ENCODE measurements around the gene ARMS2.
A peak's percentile ranks its signal among the peaks of the same experiment; 100 is the strongest.

Gene ARMS2

DNA sequence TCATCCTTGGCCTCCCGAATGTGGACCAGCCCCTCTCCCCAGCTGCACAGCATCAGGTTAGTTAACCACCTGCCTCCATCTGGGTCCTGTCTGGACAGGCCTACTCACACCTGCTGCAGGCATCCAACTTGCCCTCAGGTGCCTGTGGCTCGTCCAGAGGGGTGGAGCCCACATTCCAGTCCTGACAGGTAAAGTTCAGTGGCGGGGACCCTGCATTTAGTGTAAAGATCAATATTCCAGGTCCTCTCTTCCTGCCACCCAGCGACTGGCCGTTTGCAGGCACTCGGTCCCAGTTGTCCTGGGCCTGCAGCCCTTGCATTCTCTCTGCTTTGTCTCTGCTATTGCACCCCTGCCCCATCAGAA lies 21.9 kb downstream of the ARMS2 start:
- H3K9ac ChIP-seq (ENCODE audit: low read length), result no peak overlapping the region
- H3K18ac ChIP-seq (ENCODE audit: low read length), result peak overlapping the region; percentile 16
- peaks cover 29% of the 10 kb centered on the region for H3K79me1 ChIP-seq (ENCODE audit: low read length)
- peaks cover 23 to 34% of the 10 kb centered on the region in 2 experiments for H3K4me1 ChIP-seq (ENCODE audit: control insufficient read depth in 1 of 2, insufficient read depth in 2 of 2, low read length in 2 of 2)
- H2AK5ac ChIP-seq (ENCODE audit: low read length), result no peak overlapping the region
- no peak overlapping the region for H3K4me3 ChIP-seq (ENCODE audit: low read depth, low read length)
- H3K14ac ChIP-seq (ENCODE audit: low read length), result peak overlapping the region; percentile 19
- H2AFZ ChIP-seq (ENCODE audit: insufficient read depth, low read length, poor library complexity), result no peak overlapping the region
- peak overlapping the region; percentile 69 for H4K91ac ChIP-seq (ENCODE audit: low read depth, low read length)
- no peaks in the 10 kb centered on the region for H3K27me3 ChIP-seq (ENCODE audit: insufficient read depth, low read length)
- H3K9me3 ChIP-seq (ENCODE audit: insufficient read depth, low read depth, low read length), result peaks cover 2% of the 10 kb centered on the region
- H3K27ac ChIP-seq (ENCODE audit: low read depth, low read length), result peak overlapping the region; percentile 80
- H3K4me2 ChIP-seq (ENCODE audit: low read length), result peak overlapping the region; percentile 49
- no CpG with 5 or more reads among the region's 6 CpGs for WGBS (ENCODE audit: extremely low coverage, insufficient coverage, insufficient read length)
- H2BK120ac ChIP-seq (ENCODE audit: insufficient read depth, low read length, poor library complexity), result peak overlapping the region; percentile 67
- no peaks in the 10 kb centered on the region for H3K79me2 ChIP-seq (ENCODE audit: control insufficient read depth, insufficient read depth, low read length, poor library complexity)
- peak overlapping the region; percentile 38 for H4K8ac ChIP-seq (ENCODE audit: low read depth, low read length)
- no peak overlapping the region for H4K12ac ChIP-seq (ENCODE audit: low read depth, low read length)
- DNase-seq, result peak in 1 of 2 donors; percentile 36
- no peak overlapping the region for H3K23ac ChIP-seq (ENCODE audit: low read length)
- H3K36me3 ChIP-seq (ENCODE audit: control insufficient read depth in 1 of 2, insufficient read depth in 2 of 2, low read length in 2 of 2), result peaks cover 0 to under 1% of the 10 kb centered on the region in 2 experiments
- H2BK5ac ChIP-seq (ENCODE audit: low read depth, low read length, poor library complexity), result peak overlapping the region; percentile 58
- peak overlapping the region; percentile 13 for H2BK12ac ChIP-seq (ENCODE audit: low read length)
- H3K4ac ChIP-seq (ENCODE audit: low read depth, low read length), result no peak overlapping the region

DNA sequence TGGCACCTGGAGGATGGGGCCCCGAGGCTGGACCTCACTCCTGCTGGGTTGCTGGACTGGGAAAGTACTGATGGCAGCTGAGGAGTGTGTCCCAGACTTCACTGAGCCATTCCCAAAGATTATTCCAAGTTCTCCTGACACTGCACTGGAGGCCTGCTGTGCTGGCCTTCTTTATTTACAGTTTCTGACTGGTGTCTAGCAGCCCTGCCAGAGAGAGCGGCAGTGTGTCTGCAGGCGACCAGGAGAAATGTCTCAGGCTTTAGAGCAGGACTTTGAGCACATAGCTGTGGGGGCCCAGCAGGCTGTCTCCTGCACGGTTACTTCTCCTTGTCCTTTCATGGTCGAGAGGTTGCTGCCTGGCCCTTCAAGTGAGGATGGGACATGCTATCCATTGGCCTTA lies 23.0 kb downstream of the ARMS2 start:
- no peak overlapping the region for H3K4me2 ChIP-seq (ENCODE audit: low read length)
- peak overlapping the region; percentile 74 for H2BK12ac ChIP-seq (ENCODE audit: low read length)
- peak overlapping the region; percentile 53 for H4K91ac ChIP-seq (ENCODE audit: low read depth, low read length)
- H2BK5ac ChIP-seq (ENCODE audit: low read depth, low read length, poor library complexity), result no peak overlapping the region
- peak overlapping the region; percentile 18 for H3K14ac ChIP-seq (ENCODE audit: low read length)
- H3K27me3 ChIP-seq (ENCODE audit: insufficient read depth, low read length), result no peaks in the 10 kb centered on the region
- H3K4ac ChIP-seq (ENCODE audit: low read depth, low read length), result peak overlapping the region; percentile 27
- peak overlapping the region; percentile 3 for H3K27ac ChIP-seq (ENCODE audit: low read depth, low read length)
- no peak overlapping the region for H3K18ac ChIP-seq (ENCODE audit: low read length)
- H2BK120ac ChIP-seq (ENCODE audit: insufficient read depth, low read length, poor library complexity), result peak overlapping the region; percentile 56
- no peak overlapping the region for H4K12ac ChIP-seq (ENCODE audit: low read depth, low read length)
- H3K79me1 ChIP-seq (ENCODE audit: low read length), result peaks cover 29% of the 10 kb centered on the region
- no CpG with 5 or more reads among the region's 5 CpGs for WGBS (ENCODE audit: extremely low coverage, insufficient coverage, insufficient read length)
- no peak overlapping the region for H2AFZ ChIP-seq (ENCODE audit: insufficient read depth, low read length, poor library complexity)
- H3K23ac ChIP-seq (ENCODE audit: low read length), result no peak overlapping the region
- H2AK5ac ChIP-seq (ENCODE audit: low read length), result peak overlapping the region; percentile 24
- peaks cover 0 to 3% of the 10 kb centered on the region in 2 experiments for H3K36me3 ChIP-seq (ENCODE audit: control insufficient read depth in 1 of 2, insufficient read depth in 2 of 2, low read length in 2 of 2)
- no peaks in the 10 kb centered on the region for H3K79me2 ChIP-seq (ENCODE audit: control insufficient read depth, insufficient read depth, low read length, poor library complexity)
- H3K4me1 ChIP-seq (ENCODE audit: control insufficient read depth in 1 of 2, insufficient read depth in 2 of 2, low read length in 2 of 2), result peaks cover 23 to 34% of the 10 kb centered on the region in 2 experiments
- no peak overlapping the region for H4K8ac ChIP-seq (ENCODE audit: low read depth, low read length)
- no peak overlapping the region for H3K9ac ChIP-seq (ENCODE audit: low read length)
- peaks cover 4% of the 10 kb centered on the region for H3K9me3 ChIP-seq (ENCODE audit: insufficient read depth, low read depth, low read length)
- no peak for DNase-seq
- no peak overlapping the region for H3K4me3 ChIP-seq (ENCODE audit: low read depth, low read length)

DNA sequence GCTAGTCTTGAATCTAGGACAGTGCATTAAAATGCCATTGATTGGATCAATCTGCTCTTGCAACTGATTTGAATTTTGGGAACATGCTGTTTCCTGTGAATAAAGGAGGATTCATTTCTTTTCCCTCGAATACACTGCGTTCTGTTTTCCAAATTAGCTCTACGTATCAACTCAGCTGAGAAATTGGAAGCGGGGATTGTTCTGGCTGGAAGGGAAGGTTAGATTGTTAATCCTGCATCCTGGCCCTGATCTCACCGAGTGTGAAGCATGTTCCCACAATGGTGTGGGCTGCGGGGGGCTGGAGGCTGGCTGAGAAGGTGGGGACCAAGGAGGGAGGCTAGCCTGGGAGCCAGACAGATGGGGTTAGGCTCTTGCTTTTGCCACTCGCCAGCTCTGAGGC lies 24.5 kb downstream of the ARMS2 start:
- H3K14ac ChIP-seq (ENCODE audit: low read length), result no peak overlapping the region
- peaks cover 29% of the 10 kb centered on the region for H3K79me1 ChIP-seq (ENCODE audit: low read length)
- no peak overlapping the region for H2BK5ac ChIP-seq (ENCODE audit: low read depth, low read length, poor library complexity)
- peak overlapping the region; percentile 47 for H3K18ac ChIP-seq (ENCODE audit: low read length)
- no peak overlapping the region for H3K4me2 ChIP-seq (ENCODE audit: low read length)
- no peak overlapping the region for H4K12ac ChIP-seq (ENCODE audit: low read depth, low read length)
- peaks cover 0 to 3% of the 10 kb centered on the region in 2 experiments for H3K36me3 ChIP-seq (ENCODE audit: control insufficient read depth in 1 of 2, insufficient read depth in 2 of 2, low read length in 2 of 2)
- no CpG with 5 or more reads among the region's 7 CpGs for WGBS (ENCODE audit: extremely low coverage, insufficient coverage, insufficient read length)
- no peak for DNase-seq
- H3K79me2 ChIP-seq (ENCODE audit: control insufficient read depth, insufficient read depth, low read length, poor library complexity), result no peaks in the 10 kb centered on the region
- peaks cover 21 to 32% of the 10 kb centered on the region in 2 experiments for H3K4me1 ChIP-seq (ENCODE audit: control insufficient read depth in 1 of 2, insufficient read depth in 2 of 2, low read length in 2 of 2)
- no peak overlapping the region for H3K9ac ChIP-seq (ENCODE audit: low read length)
- no peak overlapping the region for H3K4me3 ChIP-seq (ENCODE audit: low read depth, low read length)
- H2BK12ac ChIP-seq (ENCODE audit: low read length), result peak overlapping the region; percentile 88
- H3K27ac ChIP-seq (ENCODE audit: low read depth, low read length), result no peak overlapping the region
- no peak overlapping the region for H2AFZ ChIP-seq (ENCODE audit: insufficient read depth, low read length, poor library complexity)
- H3K4ac ChIP-seq (ENCODE audit: low read depth, low read length), result peak overlapping the region; percentile 64
- H4K91ac ChIP-seq (ENCODE audit: low read depth, low read length), result peak overlapping the region; percentile 75
- H2BK120ac ChIP-seq (ENCODE audit: insufficient read depth, low read length, poor library complexity), result peak overlapping the region; percentile 80
- peaks cover 4% of the 10 kb centered on the region for H3K9me3 ChIP-seq (ENCODE audit: insufficient read depth, low read depth, low read length)
- peak overlapping the region; percentile 52 for H4K8ac ChIP-seq (ENCODE audit: low read depth, low read length)
- H3K23ac ChIP-seq (ENCODE audit: low read length), result no peak overlapping the region
- H2AK5ac ChIP-seq (ENCODE audit: low read length), result no peak overlapping the region
- H3K27me3 ChIP-seq (ENCODE audit: insufficient read depth, low read length), result no peaks in the 10 kb centered on the region

DNA sequence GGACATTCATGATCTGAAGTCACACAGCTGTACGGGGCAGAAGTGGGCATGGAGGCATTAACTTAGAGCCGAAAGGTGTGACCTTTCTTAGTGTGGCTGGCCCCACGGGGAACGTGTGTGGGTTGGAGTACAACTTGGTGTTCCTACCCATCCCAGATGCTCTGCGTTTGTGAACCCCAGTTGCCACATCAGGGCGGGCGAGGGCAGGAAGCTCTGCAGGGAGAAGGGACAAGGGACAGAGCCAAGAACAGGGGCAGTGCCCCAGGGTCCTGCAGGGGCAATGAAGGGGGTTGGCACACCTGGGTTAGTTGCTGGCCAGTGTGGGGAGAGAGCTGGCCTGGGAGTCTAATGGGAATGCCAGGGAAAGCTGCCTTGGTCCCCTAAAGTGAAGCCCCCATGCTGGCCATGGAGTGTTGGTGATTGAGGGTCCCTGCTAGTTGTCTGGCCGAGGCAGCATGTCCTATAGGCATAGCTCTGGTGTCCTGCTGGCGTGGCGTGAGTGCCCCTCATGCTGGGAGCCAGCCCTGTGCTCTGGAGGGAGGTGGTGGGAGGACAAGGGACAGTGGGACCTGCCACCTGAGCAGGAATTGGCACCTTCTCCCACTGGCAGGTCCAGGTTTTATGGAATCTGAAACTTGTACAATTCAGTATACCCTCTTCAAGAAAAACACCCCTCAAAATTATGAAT lies 25.8 kb downstream of the ARMS2 start:
- Histone ChIP-seq H3K27me3 (ENCODE audit: insufficient read depth, low read length) (no peaks in the 10 kb centered on the region), H3K9me3 (ENCODE audit: insufficient read depth, low read depth, low read length) (peaks cover 4% of the 10 kb centered on the region), H3K18ac (ENCODE audit: low read length) (peak overlapping the region; percentile 21), H2BK5ac (ENCODE audit: low read depth, low read length, poor library complexity) (no peak overlapping the region), H4K12ac (ENCODE audit: low read depth, low read length) (no peak overlapping the region), H3K4me1 (ENCODE audit: control insufficient read depth in 1 of 2, insufficient read depth in 2 of 2, low read length in 2 of 2) (peaks cover 25 to 31% of the 10 kb centered on the region in 2 experiments), H3K36me3 (ENCODE audit: control insufficient read depth in 1 of 2, insufficient read depth in 2 of 2, low read length in 2 of 2) (peaks cover 0 to 3% of the 10 kb centered on the region in 2 experiments), H2AK5ac (ENCODE audit: low read length) (peak overlapping the region; percentile 34), H2BK120ac (ENCODE audit: insufficient read depth, low read length, poor library complexity) (no peak overlapping the region), H2AFZ (ENCODE audit: insufficient read depth, low read length, poor library complexity) (no peak overlapping the region), H3K23ac (ENCODE audit: low read length) (no peak overlapping the region), H3K79me1 (ENCODE audit: low read length) (peaks cover 28% of the 10 kb centered on the region), H3K4me2 (ENCODE audit: low read length) (no peak overlapping the region), H4K8ac (ENCODE audit: low read depth, low read length) (no peak overlapping the region), H3K4me3 (ENCODE audit: low read depth, low read length) (no peak overlapping the region), H3K27ac (ENCODE audit: low read depth, low read length) (no peak overlapping the region), H3K9ac (ENCODE audit: low read length) (no peak overlapping the region), H3K4ac (ENCODE audit: low read depth, low read length) (no peak overlapping the region), H3K14ac (ENCODE audit: low read length) (no peak overlapping the region), H2BK12ac (ENCODE audit: low read length) (peak overlapping the region; percentile 1), H4K91ac (ENCODE audit: low read depth, low read length) (no peak overlapping the region), H3K79me2 (ENCODE audit: control insufficient read depth, insufficient read depth, low read length, poor library complexity) (no peaks in the 10 kb centered on the region)
- DNase-seq, result no peak
- no CpG with 5 or more reads among the region's 10 CpGs for WGBS (ENCODE audit: extremely low coverage, insufficient coverage, insufficient read length)

Measured in trophoblast cell (in vitro differentiated cells and primary cell).